ENCODE results near the gene AMBRA1.

The AMBRA1 gene

DNA sequence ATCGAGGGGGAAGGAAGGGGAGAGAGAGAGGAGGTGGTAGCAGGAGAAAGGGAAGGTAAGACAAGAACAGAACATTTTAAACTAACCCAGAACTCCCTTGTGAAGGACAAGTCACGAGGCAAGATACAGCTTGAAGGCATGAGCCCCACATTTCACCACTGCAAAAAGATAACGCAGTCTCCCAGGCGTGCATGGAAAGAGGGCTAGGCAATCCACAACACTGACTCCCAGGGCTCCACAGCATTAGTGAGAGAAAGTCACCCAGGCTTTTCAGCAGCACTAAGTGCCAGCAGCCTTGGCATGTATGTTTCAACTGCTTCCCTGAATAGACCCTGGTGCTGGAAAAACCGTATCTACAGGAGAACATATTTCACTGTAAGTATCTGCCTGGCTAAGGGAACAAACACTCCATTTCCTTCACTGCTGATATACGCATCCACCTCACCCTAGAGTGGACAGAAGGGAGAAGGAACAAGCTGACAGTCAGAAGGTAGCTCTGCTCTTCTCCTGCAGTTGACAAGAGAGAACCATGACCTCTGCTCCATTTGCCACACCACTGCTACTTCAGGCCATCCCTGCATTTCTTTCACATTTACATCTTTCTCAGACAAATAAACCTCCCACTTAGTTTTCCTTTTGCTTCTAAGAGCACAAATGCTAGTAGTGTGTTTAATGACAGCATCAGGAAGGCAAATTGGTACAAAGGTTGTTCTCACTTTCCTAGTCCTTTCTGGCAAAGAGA is 87.9 kb downstream of the AMBRA1 start:
- ATAC-seq (ENCODE audit: low read depth) (no peak), DNase-seq (ENCODE audit: low spot score in 2 of 2) (no peak)
- Mint-ChIP-seq H3K9me3 (no peaks in the 10 kb centered on the region), H3K27ac (no peak overlapping the region), H3K27me3 (no peaks in the 10 kb centered on the region), H3K4me3 (no peak overlapping the region), H3K36me3 (peaks cover 31% of the 10 kb centered on the region), H3K4me1 (peaks cover 7% of the 10 kb centered on the region)

DNA sequence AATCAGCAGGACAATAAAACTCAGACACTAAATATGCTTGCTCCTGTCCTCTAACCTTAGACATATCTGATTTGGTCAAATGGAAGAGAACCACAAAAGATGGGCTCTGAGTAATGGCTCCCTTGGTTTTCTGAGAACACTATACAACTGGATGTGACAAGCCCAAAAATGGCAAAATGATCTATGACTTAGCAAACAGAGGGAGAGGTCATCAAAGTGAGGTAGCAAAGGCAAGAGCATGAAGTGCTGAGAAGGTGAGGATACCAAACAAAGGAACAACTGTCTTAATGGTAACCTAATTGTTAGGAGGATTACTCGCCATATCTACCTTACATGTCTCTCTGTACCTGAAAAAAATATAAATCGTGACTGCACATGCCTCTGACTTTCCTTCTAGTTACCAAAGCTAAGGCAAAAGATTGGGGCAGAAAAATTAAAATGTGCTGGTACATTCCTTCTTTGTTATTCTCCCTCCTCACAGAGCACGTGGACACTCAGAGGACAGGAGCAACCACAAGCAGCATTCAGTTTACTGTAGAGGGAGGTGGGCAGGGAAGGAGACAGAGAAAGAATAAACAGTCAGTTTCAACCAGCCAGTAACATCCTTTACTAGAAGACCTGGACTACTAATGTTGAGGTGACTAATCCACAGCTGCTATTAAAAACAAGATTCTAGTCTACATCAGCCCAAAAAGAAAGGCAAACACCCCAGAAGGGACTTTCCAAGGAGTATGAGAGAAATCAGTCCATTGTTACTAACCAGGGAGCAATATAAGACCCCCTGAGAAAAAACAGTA is 88.8 kb downstream of the AMBRA1 start:
- Mint-ChIP-seq H3K36me3 (peaks cover 31% of the 10 kb centered on the region), H3K27me3 (no peaks in the 10 kb centered on the region), H3K4me3 (no peak overlapping the region), H3K9me3 (no peaks in the 10 kb centered on the region), H3K4me1 (peaks cover 7% of the 10 kb centered on the region), H3K27ac (no peak overlapping the region)
- ATAC-seq (ENCODE audit: low read depth), result no peak
- no peak for DNase-seq (ENCODE audit: low spot score in 2 of 2)

DNA sequence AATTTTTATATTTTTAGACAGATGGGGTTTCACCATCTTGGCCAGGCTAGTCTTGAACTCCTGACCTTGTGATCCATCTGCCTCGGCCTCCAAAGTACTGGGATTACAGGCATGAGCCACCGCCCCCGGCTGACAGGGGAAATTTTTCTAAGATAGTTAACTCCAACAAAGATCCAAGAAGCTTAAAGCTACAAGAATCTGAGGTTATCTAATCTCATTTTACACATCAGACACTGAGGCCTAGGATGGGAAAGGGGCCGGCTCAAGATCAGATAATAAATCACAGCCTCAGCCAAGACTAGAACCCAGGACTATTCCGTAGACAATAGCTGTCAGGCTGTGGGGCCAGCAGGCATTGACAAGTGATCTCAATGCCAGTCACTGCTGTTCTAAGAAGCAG is 94.0 kb downstream of the AMBRA1 start:
- no peaks in the 10 kb centered on the region for H3K27me3 Mint-ChIP-seq
- peaks cover 11% of the 10 kb centered on the region for H3K36me3 Mint-ChIP-seq
- ATAC-seq (ENCODE audit: low read depth), result no peak
- no peaks in the 10 kb centered on the region for H3K4me1 Mint-ChIP-seq
- no peaks in the 10 kb centered on the region for H3K9me3 Mint-ChIP-seq
- H3K27ac Mint-ChIP-seq, result no peak overlapping the region
- DNase-seq (ENCODE audit: low spot score in 2 of 2), result no peak
- no peak overlapping the region for H3K4me3 Mint-ChIP-seq

DNA sequence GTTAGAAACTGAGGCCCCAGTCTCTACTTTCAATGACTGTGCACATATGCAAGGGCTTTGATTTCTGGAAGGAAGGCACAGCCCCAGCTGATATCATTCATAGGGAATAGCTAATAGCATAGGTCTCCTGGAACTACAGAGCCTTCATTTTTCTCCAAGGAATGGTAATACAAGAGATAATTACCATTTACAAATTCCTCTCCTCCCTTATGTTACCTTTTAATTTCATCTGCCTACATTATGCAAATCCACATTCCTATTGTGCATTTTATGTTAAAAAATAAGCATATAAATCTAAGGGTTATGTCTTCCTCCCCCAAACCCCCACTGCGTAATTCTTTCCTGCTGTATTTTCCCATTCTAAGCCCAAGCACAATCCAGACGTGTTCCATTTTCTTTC is 94.9 kb downstream of the AMBRA1 start:
- H3K27me3 Mint-ChIP-seq, result no peaks in the 10 kb centered on the region
- no peak for DNase-seq (ENCODE audit: low spot score in 2 of 2)
- H3K9me3 Mint-ChIP-seq, result no peaks in the 10 kb centered on the region
- peaks cover 12% of the 10 kb centered on the region for H3K36me3 Mint-ChIP-seq
- ATAC-seq (ENCODE audit: low read depth), result no peak
- H3K4me3 Mint-ChIP-seq, result no peak overlapping the region
- no peaks in the 10 kb centered on the region for H3K4me1 Mint-ChIP-seq
- H3K27ac Mint-ChIP-seq, result no peak overlapping the region

DNA sequence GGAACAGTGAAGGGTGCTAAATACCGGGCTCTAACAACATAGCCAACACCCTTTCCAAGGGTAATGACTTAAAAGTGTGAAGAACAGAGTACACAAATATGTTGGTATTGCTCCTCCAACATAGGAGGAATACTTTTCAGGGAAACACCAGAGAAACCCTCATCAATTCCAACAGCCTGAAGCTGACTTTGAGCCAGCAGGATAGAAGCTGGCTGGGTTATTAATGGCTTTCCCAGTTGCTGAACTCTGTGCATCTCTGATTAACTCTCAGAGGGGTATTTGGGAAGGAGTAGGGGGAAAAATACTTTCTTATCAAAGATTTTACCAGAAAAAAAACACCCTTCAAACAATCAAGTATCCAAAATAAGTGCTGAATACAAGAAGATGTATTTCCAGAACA is 95.6 kb downstream of the AMBRA1 start:
- Mint-ChIP-seq H3K27ac (no peak overlapping the region), H3K9me3 (no peaks in the 10 kb centered on the region), H3K4me1 (no peaks in the 10 kb centered on the region), H3K27me3 (no peaks in the 10 kb centered on the region), H3K4me3 (no peak overlapping the region), H3K36me3 (peaks cover 15% of the 10 kb centered on the region)
- DNase-seq (ENCODE audit: low spot score in 2 of 2), result no peak
- ATAC-seq (ENCODE audit: low read depth), result no peak

DNA sequence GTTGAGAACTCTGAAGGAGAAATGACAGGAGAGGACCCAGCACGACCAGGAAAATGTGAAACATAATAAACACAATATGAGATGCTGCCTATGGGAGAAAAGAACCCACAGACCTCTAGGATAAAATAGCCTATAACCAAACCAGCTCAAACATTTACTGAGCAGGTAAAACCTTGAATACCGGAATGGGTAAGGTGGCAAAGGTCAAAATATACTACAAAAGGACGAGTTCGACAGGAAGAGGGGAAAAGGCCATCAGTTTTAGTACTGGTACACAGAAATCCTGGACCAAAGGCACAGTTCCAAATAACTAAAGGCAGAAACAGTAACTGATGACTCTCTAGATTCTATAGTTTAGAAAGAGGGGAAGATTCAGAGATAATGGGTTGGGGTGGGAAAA is 96.3 kb downstream of the AMBRA1 start:
- no peak for ATAC-seq (ENCODE audit: low read depth)

DNA sequence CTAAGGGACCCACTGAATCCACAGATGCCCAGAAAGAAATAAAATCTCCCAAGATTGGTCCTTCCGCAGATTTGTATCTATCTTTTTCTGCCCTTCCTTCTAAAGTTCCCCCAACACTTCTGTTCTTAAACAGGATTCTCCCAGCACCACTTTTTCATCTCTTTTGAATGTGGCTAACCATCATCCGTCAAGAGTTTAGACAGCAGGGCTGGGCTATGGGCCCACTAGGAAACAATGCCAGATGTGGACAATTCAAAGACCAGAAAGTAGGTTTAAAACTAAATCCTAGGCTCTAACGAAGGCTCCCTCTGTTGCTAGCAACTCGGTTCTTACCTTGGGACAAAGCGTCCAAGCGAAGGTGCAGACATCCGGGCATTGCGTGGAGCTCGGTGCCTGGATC is 100.0 kb downstream of the AMBRA1 start:
- DNase-seq (ENCODE audit: low spot score in 2 of 2), result no peak
- no peaks in the 10 kb centered on the region for H3K9me3 Mint-ChIP-seq
- peaks cover 12% of the 10 kb centered on the region for H3K4me1 Mint-ChIP-seq
- ATAC-seq (ENCODE audit: low read depth), result no peak
- no peak overlapping the region for H3K4me3 Mint-ChIP-seq
- H3K27ac Mint-ChIP-seq, result no peak overlapping the region
- no peaks in the 10 kb centered on the region for H3K27me3 Mint-ChIP-seq
- H3K36me3 Mint-ChIP-seq, result peaks cover 24% of the 10 kb centered on the region

More for the DNA sequence above, 96.3 kb downstream of the AMBRA1 start:
- H3K27me3 Mint-ChIP-seq, result no peaks in the 10 kb centered on the region
- H3K36me3 Mint-ChIP-seq, result peaks cover 13% of the 10 kb centered on the region
- H3K27ac Mint-ChIP-seq, result no peak overlapping the region
- no peaks in the 10 kb centered on the region for H3K9me3 Mint-ChIP-seq
- H3K4me1 Mint-ChIP-seq, result no peaks in the 10 kb centered on the region
- H3K4me3 Mint-ChIP-seq, result no peak overlapping the region
- DNase-seq (ENCODE audit: low spot score in 2 of 2), result no peak

DNA sequence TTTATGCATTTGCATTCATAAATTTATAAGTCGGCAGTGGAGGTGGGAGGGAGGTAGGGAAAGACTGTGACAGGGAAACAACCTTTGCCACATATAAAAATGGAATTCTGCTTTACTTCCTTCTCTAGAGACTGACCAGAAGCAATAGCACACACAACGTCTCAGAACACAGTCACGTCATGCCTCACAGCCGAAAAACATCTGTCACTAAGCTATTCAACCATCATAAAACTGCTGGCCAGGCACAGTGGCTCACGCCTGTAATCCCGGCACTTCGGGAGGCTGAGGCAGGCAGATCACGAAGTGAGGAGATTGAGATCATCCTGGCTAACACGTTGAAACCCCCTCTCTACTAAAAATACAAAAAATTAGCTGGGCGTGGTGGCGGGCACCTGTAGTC is 101.3 kb downstream of the AMBRA1 start:
- ATAC-seq (ENCODE audit: low read depth), result no peak
- H3K4me1 Mint-ChIP-seq, result peaks cover 19% of the 10 kb centered on the region
- no peak overlapping the region for H3K4me3 Mint-ChIP-seq
- no peaks in the 10 kb centered on the region for H3K27me3 Mint-ChIP-seq
- no peaks in the 10 kb centered on the region for H3K9me3 Mint-ChIP-seq
- H3K27ac Mint-ChIP-seq, result no peak overlapping the region
- H3K36me3 Mint-ChIP-seq, result peaks cover 26% of the 10 kb centered on the region
- DNase-seq (ENCODE audit: low spot score in 2 of 2), result no peak

DNA sequence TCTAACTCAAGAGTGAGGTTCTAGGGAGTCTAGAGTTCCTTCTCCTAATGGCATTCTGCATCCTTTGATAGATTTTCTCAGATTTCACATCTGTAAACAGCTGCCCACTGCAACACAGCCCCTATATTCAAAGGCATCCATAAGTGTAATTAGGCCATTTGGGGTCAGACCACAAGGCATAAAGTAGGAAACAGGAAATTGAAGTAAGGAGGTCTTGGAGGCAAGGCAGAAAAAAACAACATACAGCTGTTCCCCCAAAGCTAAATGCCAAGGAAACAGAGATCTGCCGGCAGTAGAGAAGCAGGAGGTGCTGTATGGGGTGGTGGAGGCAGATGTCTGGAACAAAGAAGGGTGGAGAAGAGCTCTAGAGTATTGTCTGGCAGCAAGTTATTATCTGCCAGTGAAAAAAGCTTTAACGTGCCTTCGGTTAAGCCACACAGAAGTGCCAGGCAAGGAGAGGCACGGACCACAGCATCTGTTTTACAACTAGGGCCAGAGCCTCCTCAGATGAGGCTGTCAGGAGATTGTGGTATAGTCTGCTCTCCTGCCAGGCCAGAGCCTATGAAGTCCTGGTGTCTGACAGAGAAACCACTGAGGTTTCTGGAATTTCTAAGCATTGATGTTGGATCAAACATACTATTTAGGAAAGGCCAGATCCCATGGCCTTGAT is 102.0 kb downstream of the AMBRA1 start:
- H3K36me3 Mint-ChIP-seq, result peaks cover 23% of the 10 kb centered on the region
- no peak for DNase-seq (ENCODE audit: low spot score in 2 of 2)
- H3K27ac Mint-ChIP-seq, result peak overlapping the region; percentile 32
- no peaks in the 10 kb centered on the region for H3K9me3 Mint-ChIP-seq
- no peak for ATAC-seq (ENCODE audit: low read depth)
- no peak overlapping the region for H3K4me3 Mint-ChIP-seq
- no peaks in the 10 kb centered on the region for H3K27me3 Mint-ChIP-seq
- H3K4me1 Mint-ChIP-seq, result peaks cover 20% of the 10 kb centered on the region

DNA sequence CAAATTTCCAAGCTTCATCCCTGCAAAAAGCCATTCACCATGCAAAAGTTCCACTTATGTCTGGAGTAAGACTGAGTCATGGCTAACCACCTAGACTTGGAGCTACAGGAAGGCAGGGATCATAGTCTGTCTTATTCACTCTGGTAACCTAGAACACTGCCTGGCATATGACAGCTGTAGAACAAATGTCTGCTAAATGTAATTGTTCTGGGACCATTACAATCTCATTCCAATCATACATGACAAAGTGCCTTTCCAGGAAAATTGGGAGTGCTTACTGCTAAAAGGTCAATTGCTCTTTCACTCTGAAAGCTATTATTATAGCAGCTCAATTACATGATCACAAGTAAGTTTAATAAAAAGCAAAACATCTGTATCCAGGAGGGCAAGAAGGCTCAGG is 103.2 kb downstream of the AMBRA1 start:
- no peak overlapping the region for H3K4me3 Mint-ChIP-seq
- DNase-seq (ENCODE audit: low spot score in 2 of 2) (no peak), ATAC-seq (ENCODE audit: low read depth) (no peak)
- no peaks in the 10 kb centered on the region for H3K27me3 Mint-ChIP-seq
- peaks cover 21% of the 10 kb centered on the region for H3K36me3 Mint-ChIP-seq
- peak overlapping the region; percentile 47 for H3K27ac Mint-ChIP-seq
- no peaks in the 10 kb centered on the region for H3K9me3 Mint-ChIP-seq
- H3K4me1 Mint-ChIP-seq, result peaks cover 20% of the 10 kb centered on the region

DNA sequence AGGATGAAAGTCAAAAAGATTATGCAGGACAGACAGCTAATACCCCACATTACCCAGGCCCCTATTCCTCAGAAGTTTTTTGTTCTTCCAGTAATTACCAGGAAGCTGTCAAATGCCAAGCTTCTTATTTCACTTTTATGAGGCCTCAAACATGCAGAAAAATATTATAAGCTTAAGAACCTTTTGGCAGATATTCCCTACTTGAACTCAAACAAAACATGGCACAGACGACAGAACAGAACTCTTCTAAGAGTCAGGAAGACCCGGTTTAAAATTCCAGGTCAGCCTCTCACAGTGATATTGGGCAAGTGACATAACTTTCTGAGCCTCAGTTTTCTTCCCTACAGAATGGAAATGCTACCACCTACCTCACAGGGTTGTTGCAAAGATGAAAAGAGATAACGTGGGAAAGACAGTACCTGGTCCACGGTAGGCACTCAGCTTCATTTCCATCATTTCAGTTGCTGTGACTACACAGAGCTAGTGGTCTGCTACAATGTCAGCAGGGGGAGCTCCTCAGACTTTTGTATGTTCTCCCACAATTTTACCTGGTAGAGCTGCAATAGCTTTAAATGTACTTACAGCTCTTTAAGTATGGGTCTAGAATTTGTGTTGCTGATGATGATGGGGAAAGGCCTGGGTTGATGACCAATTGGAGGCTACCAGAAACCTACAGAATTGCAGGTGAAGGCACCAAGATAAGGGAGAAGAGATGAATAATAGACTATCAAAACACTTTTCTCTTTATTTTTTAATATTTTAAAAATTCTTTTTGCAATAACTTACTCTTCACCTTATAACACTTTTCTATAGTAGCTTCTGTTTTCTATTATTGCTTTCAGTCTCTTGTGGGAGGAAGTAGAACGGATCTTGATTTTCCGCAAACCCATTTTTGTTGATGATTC is 103.9 kb downstream of the AMBRA1 start:
- Mint-ChIP-seq H3K9me3 (no peaks in the 10 kb centered on the region), H3K4me1 (peaks cover 22% of the 10 kb centered on the region), H3K36me3 (peaks cover 25% of the 10 kb centered on the region), H3K27me3 (no peaks in the 10 kb centered on the region), H3K27ac (peak overlapping the region; percentile 47), H3K4me3 (no peak overlapping the region)
- DNase-seq (ENCODE audit: low spot score in 2 of 2), result peak in 1 of 2 donors; percentile 13
- ATAC-seq (ENCODE audit: low read depth), result peak; percentile 56

DNA sequence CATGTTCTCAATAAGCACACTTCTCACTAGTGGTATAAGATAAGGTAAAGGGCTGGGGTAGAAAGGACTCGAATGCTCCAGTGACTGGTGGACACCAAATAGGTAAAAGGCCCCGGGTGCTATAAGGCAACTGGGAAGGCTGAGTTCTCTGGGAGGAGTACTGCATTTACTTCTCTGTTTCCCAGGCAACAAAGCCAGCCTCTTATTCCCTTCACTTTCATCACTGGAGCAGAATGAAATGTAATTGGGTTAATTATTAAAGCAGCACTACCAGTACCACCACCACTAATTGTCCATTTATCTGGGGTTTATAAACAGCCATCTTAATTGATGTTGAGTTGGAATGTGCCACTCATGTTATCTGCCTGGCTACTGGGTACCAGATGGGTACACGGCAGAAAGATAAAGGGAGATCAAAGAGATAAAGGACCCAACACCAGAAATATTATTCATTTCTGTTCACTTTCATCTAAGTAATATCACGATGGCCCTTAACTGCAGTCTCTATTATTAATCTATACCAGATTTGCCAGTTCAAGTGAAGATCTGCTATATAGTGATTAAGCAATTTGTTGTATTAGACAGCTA is 107.9 kb downstream of the AMBRA1 start:
- Mint-ChIP-seq H3K9me3 (no peaks in the 10 kb centered on the region), H3K27me3 (no peaks in the 10 kb centered on the region), H3K27ac (no peak overlapping the region), H3K4me3 (no peak overlapping the region), H3K4me1 (peaks cover 28% of the 10 kb centered on the region), H3K36me3 (peaks cover 21% of the 10 kb centered on the region)
- DNase-seq (ENCODE audit: low spot score in 2 of 2) (no peak), ATAC-seq (ENCODE audit: low read depth) (no peak)

DNA sequence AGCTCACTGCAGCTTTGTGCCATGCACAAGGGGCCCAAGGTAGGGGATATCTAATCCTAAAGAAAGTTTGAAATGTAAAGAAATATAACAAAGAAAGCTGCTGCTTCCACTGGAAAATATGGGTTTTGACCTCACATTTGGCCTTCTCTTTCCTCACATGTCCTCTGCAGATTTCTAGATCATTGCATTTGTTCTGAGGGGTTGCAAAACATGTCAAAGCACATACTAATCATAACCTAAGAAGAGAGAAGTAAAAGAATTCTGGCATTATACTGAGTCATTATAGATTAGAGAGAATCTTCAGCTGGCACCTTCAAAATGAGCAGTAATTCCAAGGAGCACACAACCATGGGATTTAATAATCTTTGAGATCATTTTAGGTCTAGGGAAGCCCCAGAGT is 109.7 kb downstream of the AMBRA1 start:
- no peak overlapping the region for H3K27ac Mint-ChIP-seq
- no peak overlapping the region for H3K4me3 Mint-ChIP-seq
- no peak for ATAC-seq (ENCODE audit: low read depth)
- peaks cover 11% of the 10 kb centered on the region for H3K36me3 Mint-ChIP-seq
- DNase-seq (ENCODE audit: low spot score in 2 of 2), result no peak
- H3K4me1 Mint-ChIP-seq, result peaks cover 19% of the 10 kb centered on the region
- no peaks in the 10 kb centered on the region for H3K27me3 Mint-ChIP-seq
- H3K9me3 Mint-ChIP-seq, result no peaks in the 10 kb centered on the region
